ENCODE results near the gene ZNF653.
"Not testable (repeated sequence)": the region's sequence is repeated elsewhere in the genome, so short reads cannot be mapped to it uniquely, and the experiment has no call there.

DNA sequence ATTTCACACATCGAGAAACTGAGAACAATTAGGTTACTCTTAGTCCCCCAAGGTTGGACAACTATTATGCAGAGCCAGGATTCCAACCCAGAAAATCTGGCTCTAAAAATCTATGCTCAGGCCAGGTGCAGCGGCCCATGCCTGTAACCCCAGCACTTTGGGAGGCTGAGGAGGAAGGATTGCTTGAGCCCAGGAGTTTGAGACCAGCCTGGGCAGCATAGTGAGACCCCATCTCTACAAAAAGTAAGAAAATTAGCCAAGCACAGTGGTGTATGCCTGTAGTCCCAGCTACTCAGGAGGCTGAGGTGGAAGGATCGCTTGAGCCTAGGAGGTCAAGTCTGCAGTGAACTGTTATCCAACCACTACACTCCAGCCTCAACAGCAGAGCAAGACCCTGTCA is 72.1 kb downstream of the ZNF653 start:
- TF ChIP-seq, protein P1, sequence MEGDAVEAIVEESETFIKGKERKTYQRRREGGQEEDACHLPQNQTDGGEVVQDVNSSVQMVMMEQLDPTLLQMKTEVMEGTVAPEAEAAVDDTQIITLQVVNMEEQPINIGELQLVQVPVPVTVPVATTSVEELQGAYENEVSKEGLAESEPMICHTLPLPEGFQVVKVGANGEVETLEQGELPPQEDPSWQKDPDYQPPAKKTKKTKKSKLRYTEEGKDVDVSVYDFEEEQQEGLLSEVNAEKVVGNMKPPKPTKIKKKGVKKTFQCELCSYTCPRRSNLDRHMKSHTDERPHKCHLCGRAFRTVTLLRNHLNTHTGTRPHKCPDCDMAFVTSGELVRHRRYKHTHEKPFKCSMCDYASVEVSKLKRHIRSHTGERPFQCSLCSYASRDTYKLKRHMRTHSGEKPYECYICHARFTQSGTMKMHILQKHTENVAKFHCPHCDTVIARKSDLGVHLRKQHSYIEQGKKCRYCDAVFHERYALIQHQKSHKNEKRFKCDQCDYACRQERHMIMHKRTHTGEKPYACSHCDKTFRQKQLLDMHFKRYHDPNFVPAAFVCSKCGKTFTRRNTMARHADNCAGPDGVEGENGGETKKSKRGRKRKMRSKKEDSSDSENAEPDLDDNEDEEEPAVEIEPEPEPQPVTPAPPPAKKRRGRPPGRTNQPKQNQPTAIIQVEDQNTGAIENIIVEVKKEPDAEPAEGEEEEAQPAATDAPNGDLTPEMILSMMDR (IDR thresholded peaks at IDR 0.05): not testable (repeated sequence)
- not testable (repeated sequence) for TF ChIP-seq EZH2 (IDR thresholded peaks at IDR 0.05; ENCODE audit: borderline replicate concordance, insufficient read depth, low read depth, low read length, poor library complexity, severe bottlenecking)
